A549 treated with CORT108297 at 1 μM for 4 hours (cell line): ENCODE results near the gene NDUFA11. TPM values are rescaled to one million over a fixed set of nuclear protein-coding genes. Genes with fewer than 3 reads are reported as not detected.

Experiments used
- total RNA-seq: library from RNA; stranded (reverse); fragments of 200-300 nt; extraction: Qiagen RNA extraction; gene quantifications from 5 replicates; pipeline ENCODE4 v1.2.3, GENCODE V29; 2022

Gene NDUFA11
- 194 to 311 TPM (median 301 TPM) in 5 replicates for total RNA-seq

GRCh38 chr19:5903624-5904351, at the start of gene NDUFA11:
Gene NDUFA11 (minus strand): TSS chr19:5903790. CDS start chr19:5903708, 82 bp downstream.

GRCh38 chr19:5913739-5914357, 10.3 kb upstream of the NDUFA11 start, which contains the start of gene CAPS:
Gene CAPS (plus strand): TSS chr19:5914254. CDS start chr19:5914407, 153 bp downstream.

GRCh38 chr19:5904352-5905113, 943 bp upstream of the NDUFA11 start, which contains the start of gene VMAC:
Gene VMAC (plus strand): TSS chr19:5904872. CDS start chr19:5904891, 19 bp downstream.

GRCh38 chr19:5851302-5851701, 52.3 kb downstream of the NDUFA11 start, which contains the start of gene FUT3:
Gene FUT3 (minus strand): TSS chr19:5851449.

Other genes starting within 250 kb of the NDUFA11 start
- 49.1 to 75.8 TPM (median 67.3 TPM) in 5 replicates for gene MICOS13, start 223.3 kb downstream of the NDUFA11 start, total RNA-seq
- gene HSD11B1L, start 222.8 kb downstream of the NDUFA11 start, total RNA-seq, result 3.6 to 5.2 TPM (median 4.8 TPM) in 5 replicates
- gene RPL36, start 213.5 kb downstream of the NDUFA11 start, total RNA-seq, result 708 to 894 TPM (median 738 TPM) in 5 replicates
- gene LONP1, start 183.6 kb downstream of the NDUFA11 start, total RNA-seq, result 48.6 to 64.9 TPM (median 62.2 TPM) in 5 replicates
- 0.08 TPM in 1 of 5 replicates, not detected in the others for gene CATSPERD, start 183.2 kb downstream of the NDUFA11 start, total RNA-seq
- gene PRR22, start 119.0 kb downstream of the NDUFA11 start, total RNA-seq, result 2.1 to 3.3 TPM (median 2.9 TPM) in 5 replicates
- gene DUS3L, start 112.6 kb downstream of the NDUFA11 start, total RNA-seq, result 30.3 to 35.2 TPM (median 33.8 TPM) in 5 replicates
- gene NRTN, start 98.7 kb downstream of the NDUFA11 start, total RNA-seq, result 0.27 to 0.89 TPM (median 0.48 TPM) in 5 replicates
- not detected in 5 replicates for gene FUT6, start 64.1 kb downstream of the NDUFA11 start, total RNA-seq
- gene FUT3, start 52.3 kb downstream of the NDUFA11 start, total RNA-seq, result 0.06 TPM in 2 of 5 replicates, not detected in the others
- not detected in 5 replicates for gene FUT5, start 33.2 kb downstream of the NDUFA11 start, total RNA-seq
- 0.34 to 0.66 TPM (median 0.49 TPM) in 5 replicates for gene VMAC, start 1.1 kb upstream of the NDUFA11 start, total RNA-seq
- gene CAPS, start 10.5 kb upstream of the NDUFA11 start, total RNA-seq, result 0.47 to 1.2 TPM (median 1.2 TPM) in 5 replicates
- gene RANBP3, start 74.3 kb upstream of the NDUFA11 start, total RNA-seq, result 41.3 to 46.3 TPM (median 42.2 TPM) in 5 replicates
- gene RFX2, start 206.7 kb upstream of the NDUFA11 start, total RNA-seq, result 4.1 to 8.3 TPM (median 7.2 TPM) in 5 replicates
- not detected in 5 replicates for gene ACSBG2, start 231.9 kb upstream of the NDUFA11 start, total RNA-seq